GM13976 (cell line): ENCODE data around the gene STK4.
A peak's percentile ranks its signal among the peaks of the same experiment; 100 is the strongest.
"Not testable (repeated sequence)": the region's sequence is repeated elsewhere in the genome, so short reads cannot be mapped to it uniquely, and the experiment has no call there.

Experiments
- DNase-seq: peaks from one replicate; pipeline ENCODE4 v3.0.0; 2012; ENCODE audit warnings: low spot score
- in situ Hi-C: fragments of 300-500 bp; cut with MboI; formaldehyde crosslinking; loops from one replicate; pipeline ENCODE4 v1.12.0; 2022; ENCODE audit warnings: low sequenced_read_pairs, mixed read lengths, inconsistent platforms; ENCODE audit not compliant: unreplicated experiment
- TF ChIP-seq, protein P1 (sequence below): IDR thresholded peaks from 2 replicates; pipeline ENCODE4 v1.5.1; 2012; ENCODE audit warnings: borderline replicate concordance, mild to moderate bottlenecking; ENCODE audit not compliant: insufficient read depth; ENCODE audit errors: extremely low read depth, missing control alignments, control extremely low read depth

The STK4 gene

DNA sequence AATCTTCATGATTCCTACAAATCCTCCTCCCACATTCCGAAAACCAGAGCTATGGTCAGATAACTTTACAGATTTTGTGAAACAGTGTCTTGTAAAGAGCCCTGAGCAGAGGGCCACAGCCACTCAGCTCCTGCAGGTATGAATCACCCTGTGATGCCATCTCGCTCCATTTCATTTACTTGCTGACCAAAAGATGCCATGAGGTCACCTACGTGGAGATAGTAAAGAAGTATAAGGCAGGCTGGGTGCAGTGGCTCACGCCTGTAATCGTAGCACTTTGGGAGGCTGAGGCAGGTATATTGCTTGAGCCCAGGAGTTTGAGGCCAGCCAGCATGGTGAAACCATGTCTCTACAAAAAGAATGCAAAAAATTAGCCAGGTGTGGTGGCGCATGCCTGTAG lies 30.9 kb downstream of the STK4 start:
- in situ Hi-C loops, result no loop called here
- TF ChIP-seq, protein P1, sequence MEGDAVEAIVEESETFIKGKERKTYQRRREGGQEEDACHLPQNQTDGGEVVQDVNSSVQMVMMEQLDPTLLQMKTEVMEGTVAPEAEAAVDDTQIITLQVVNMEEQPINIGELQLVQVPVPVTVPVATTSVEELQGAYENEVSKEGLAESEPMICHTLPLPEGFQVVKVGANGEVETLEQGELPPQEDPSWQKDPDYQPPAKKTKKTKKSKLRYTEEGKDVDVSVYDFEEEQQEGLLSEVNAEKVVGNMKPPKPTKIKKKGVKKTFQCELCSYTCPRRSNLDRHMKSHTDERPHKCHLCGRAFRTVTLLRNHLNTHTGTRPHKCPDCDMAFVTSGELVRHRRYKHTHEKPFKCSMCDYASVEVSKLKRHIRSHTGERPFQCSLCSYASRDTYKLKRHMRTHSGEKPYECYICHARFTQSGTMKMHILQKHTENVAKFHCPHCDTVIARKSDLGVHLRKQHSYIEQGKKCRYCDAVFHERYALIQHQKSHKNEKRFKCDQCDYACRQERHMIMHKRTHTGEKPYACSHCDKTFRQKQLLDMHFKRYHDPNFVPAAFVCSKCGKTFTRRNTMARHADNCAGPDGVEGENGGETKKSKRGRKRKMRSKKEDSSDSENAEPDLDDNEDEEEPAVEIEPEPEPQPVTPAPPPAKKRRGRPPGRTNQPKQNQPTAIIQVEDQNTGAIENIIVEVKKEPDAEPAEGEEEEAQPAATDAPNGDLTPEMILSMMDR, result no peak
- DNase-seq, result no peak

GRCh38 chr20:44997668-44998067 lies 31.4 kb downstream of the STK4 start:
- TF ChIP-seq, protein P1, result no peak
- in situ Hi-C loops, result no loop called here
- DNase-seq, result no peak

- TF ChIP-seq, protein P1, result no peak
- no peak for DNase-seq
- in situ Hi-C loops, result no loop called here
Observed at GRCh38 chr20:45008521-45009049, 42.3 kb downstream of the STK4 start.

GRCh38 chr20:45010399-45010828 lies 44.1 kb downstream of the STK4 start:
- TF ChIP-seq, protein P1, result no peak
- in situ Hi-C loops, result no loop called here
- no peak for DNase-seq

GRCh38 chr20:45011108-45011526 lies 44.8 kb downstream of the STK4 start:
- in situ Hi-C loops, result no loop called here
- peak; percentile 36 for DNase-seq
- TF ChIP-seq, protein P1, result peak; percentile 44

GRCh38 chr20:45012682-45013302 lies 46.5 kb downstream of the STK4 start:
- TF ChIP-seq, protein P1, result no peak
- DNase-seq, result no peak
- in situ Hi-C loops, result no loop called here

GRCh38 chr20:45014131-45014530 lies 47.8 kb downstream of the STK4 start:
- in situ Hi-C loops, DNase-seq: not testable (repeated sequence)
